GM20000 (cell line): ENCODE results near the gene PLEKHA8.

Source experiments
- DNase-seq: peaks from one replicate; pipeline ENCODE4 v3.0.0; 2012; ENCODE audit warnings: low spot score
- CTCF ChIP-seq: IDR thresholded peaks from 2 replicates; pipeline ENCODE4 v1.5.1; 2012; ENCODE audit warnings: mild to moderate bottlenecking, control low read depth; ENCODE audit errors: extremely low read depth, missing control alignments

Gene PLEKHA8

DNA sequence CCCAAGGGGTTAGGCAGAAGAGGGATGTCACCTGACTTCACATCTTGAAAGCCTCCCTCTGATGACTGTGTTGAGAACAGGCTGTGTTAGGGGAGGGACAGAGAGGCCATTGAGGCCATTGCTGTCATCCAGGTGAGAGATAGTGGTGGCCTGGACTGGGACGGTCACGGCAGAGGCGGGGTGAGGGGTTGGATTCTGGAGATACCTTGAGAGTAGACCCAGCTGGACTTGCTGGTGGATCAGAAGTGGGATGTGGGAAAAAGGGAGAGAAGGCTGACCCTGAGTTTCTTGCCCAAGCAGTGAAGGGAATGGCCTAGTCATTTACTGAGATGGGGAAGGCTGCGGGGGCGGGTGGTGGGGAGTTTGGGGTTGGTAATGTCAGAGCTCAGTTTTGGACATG lies 120.2 kb downstream of the PLEKHA8 start:
- no peak for TF ChIP-seq CTCF
- DNase-seq: no peak

- no peak for DNase-seq
- TF ChIP-seq CTCF: no peak
Measured at GRCh38 chr7:30148951-30149459, 120.8 kb downstream of the PLEKHA8 start.

GRCh38 chr7:30149640-30150272 lies 121.5 kb downstream of the PLEKHA8 start:
- DNase-seq: no peak
- TF ChIP-seq CTCF: no peak

DNA sequence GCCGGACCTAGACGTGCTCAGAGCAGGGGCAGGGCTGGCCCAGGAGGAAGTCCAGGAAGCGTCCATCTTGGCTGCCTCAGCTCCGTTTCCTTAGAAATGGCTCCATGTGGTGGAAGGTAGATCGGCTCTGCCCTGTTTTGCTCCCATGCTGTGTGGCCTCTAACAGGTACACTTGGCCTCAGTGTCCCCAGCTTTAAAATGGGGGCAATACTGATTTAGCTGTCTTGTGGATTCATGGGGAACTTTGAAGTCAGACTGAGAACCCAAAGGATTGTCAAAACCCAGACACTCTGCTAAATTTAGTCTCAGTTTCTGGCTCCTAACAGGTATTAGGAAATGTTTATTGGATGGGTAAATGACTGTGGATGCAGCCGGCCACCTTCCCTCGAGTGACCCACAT lies 122.5 kb downstream of the PLEKHA8 start:
- no peak for TF ChIP-seq CTCF
- DNase-seq: no peak

- TF ChIP-seq CTCF: no peak
- DNase-seq: no peak
Measured at GRCh38 chr7:30154111-30154587, 125.9 kb downstream of the PLEKHA8 start.

- DNase-seq: no peak
Measured at GRCh38 chr7:30155481-30155880, 127.3 kb downstream of the PLEKHA8 start.

More at GRCh38 chr7:30155481-30155880, 127.3 kb downstream of the PLEKHA8 start:
- TF ChIP-seq CTCF: no peak
